ENCODE data around the gene TMEM259.
A peak's percentile ranks its signal among the peaks of the same experiment; 100 is the strongest.

The TMEM259 gene

GRCh38 chr19:1020868-1021425 lies at the start of gene TMEM259:
TMEM259 (minus strand) TSS chr19:1021123; CDS start chr19:1020996, 127 bp downstream.
- DNase-seq: peak; percentile 91

- DNase-seq: no peak
Observed at GRCh38 chr19:1070576-1070930, 49.6 kb upstream of the TMEM259 start.

- peak; percentile 91 for DNase-seq
Observed at GRCh38 chr19:1069009-1069779, 48.3 kb upstream of the TMEM259 start.

- peak; percentile 36 for DNase-seq
Observed at GRCh38 chr19:1068009-1069001, 47.4 kb upstream of the TMEM259 start.

GRCh38 chr19:1067341-1067957 lies 46.5 kb upstream of the TMEM259 start:
- DNase-seq: no peak

- DNase-seq: peak; percentile 45
Observed at GRCh38 chr19:1066748-1067340, 45.9 kb upstream of the TMEM259 start, which contains the start of gene ARHGAP45. ARHGAP45 (plus strand) TSS chr19:1067167; CDS start chr19:1067406, 239 bp downstream.

- peak; percentile 28 for DNase-seq
Observed at GRCh38 chr19:1066251-1066747, 45.4 kb upstream of the TMEM259 start.

- no peak for DNase-seq
Observed at GRCh38 chr19:1065606-1066109, 44.7 kb upstream of the TMEM259 start.

- DNase-seq: peak; percentile 34
Observed at GRCh38 chr19:1064661-1065605, 44.0 kb upstream of the TMEM259 start.

- no peak for DNase-seq
Observed at GRCh38 chr19:1063909-1064660, 43.2 kb upstream of the TMEM259 start.

- DNase-seq: no peak
Observed at GRCh38 chr19:1063030-1063908, 42.3 kb upstream of the TMEM259 start.

- no peak for DNase-seq
Observed at GRCh38 chr19:1062387-1063029, 41.6 kb upstream of the TMEM259 start.

- DNase-seq: no peak
Observed at GRCh38 chr19:1061987-1062386, 41.1 kb upstream of the TMEM259 start.

GRCh38 chr19:1060689-1061088 lies 39.8 kb upstream of the TMEM259 start:
- no peak for DNase-seq

GRCh38 chr19:1058112-1058511 lies 37.2 kb upstream of the TMEM259 start:
- no peak for DNase-seq

- DNase-seq: peak; percentile 2
Observed at GRCh38 chr19:1057176-1057855, 36.4 kb upstream of the TMEM259 start.

GRCh38 chr19:1055886-1056620 lies 35.1 kb upstream of the TMEM259 start:
- DNase-seq: no peak

Measured in GF-D8 (cell line).